ENCODE data around the gene PI16. TPM values are rescaled to one million over a fixed set of nuclear protein-coding genes. Genes with fewer than 3 reads are reported as not detected.
"Not testable (repeated sequence)": the region's sequence is repeated elsewhere in the genome, so short reads cannot be mapped to it uniquely, and the experiment has no call there.

The PI16 gene
- total and polyA plus RNA-seq, 2 of the 13 experiments (the other 11 are each of a cell fraction or from before 2014, with no cell fraction given): not detected

DNA sequence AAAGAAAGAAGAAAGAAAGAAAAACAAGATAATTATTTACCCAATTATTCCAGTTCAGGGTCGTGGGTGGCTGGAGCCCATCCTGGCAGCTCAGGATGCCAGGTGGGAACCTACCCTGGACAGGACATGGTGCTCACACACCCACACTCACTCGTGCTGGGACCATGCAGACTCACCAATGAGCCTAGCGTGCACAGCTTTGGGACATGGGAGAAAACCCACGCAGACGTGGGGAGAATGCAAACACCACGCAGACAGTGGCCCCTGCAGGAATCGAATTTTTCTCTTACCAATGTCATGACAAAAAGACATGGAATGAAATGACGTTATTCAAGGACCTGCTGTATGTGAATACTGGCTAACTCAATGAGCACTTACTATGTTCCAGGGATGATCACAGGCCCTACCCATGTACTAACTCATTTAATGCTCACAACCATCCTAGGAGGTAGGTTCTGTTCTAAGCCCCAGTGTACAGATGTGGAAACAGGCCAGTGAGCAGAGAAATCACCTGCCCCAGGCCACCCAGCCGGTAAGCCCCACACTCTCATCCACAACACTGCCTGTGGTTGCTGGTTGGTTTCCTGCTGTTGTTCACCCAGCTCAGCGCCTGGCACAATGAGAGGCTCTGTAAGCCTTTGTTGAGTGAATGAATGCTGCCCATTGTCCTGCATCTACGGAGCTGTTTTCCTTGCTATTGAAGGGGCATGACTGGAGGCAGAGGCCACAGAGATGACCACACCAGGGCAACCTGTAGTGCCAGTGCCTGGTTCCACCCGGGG is 6.8 kb upstream of the PI16 start:
- H3K4me1 ChIP-seq (ENCODE audit: insufficient read depth, low read length): no peaks in the 10 kb centered on the region
- H3K36me3 ChIP-seq (replicated peaks in 1 of 2; ENCODE audit: control insufficient read depth in 1 of 2, insufficient read depth in 2 of 2, low read length in 2 of 2): no peaks in the 10 kb centered on the region
- no peaks in the 10 kb centered on the region for H4K20me1 ChIP-seq (ENCODE audit: insufficient read depth, low read length)
- intact Hi-C loops (cut with micrococcal nuclease; ENCODE audit: unreplicated experiment) (no loop called here), in situ Hi-C loops (cut with HindIII; ENCODE audit: extremely low pct_ligation_motif_present, low pct_unique_long_range_greater_than_20kb) (no loop called here)
- ATAC-seq (peak; percentile 43), DNase-seq (ENCODE audit: low spot score) (no peak), FAIRE-seq (no peak)
- no peaks in the 10 kb centered on the region for H3K9me3 ChIP-seq (ENCODE audit: low read length)
- H3K79me2 ChIP-seq (ENCODE audit: insufficient read depth, low read length): no peaks in the 10 kb centered on the region
- H3K4me3 ChIP-seq (replicated peaks in 1 of 3; ENCODE audit: insufficient read depth in 1 of 3, low read depth in 2 of 3, low read length in 3 of 3): no peak overlapping the region
- 35% methylated on average over 12 of the region's 12 CpGs for WGBS (ENCODE audit: low lambda C conversion rate)
- CTCF ChIA-PET (ENCODE audit: low intra/inter-chr PET ratio, low total read pairs): no interaction called here
- POLR2A ChIA-PET: no interaction called here
- no TSS peak for BruUV-seq (replicated peaks)
- H3K27ac ChIP-seq (ENCODE audit: extremely low read length, insufficient read depth, low read length): no peak overlapping the region
- no peak overlapping the region for H3K4me2 ChIP-seq (ENCODE audit: low read depth, low read length)
- TF ChIP-seq HNRNPL (IDR thresholded peaks at IDR 0.05; ENCODE audit: low read depth, low read length) (peak; percentile 84), SOX13 (IDR thresholded peaks at IDR 0.05) (no peak), SOX13 (CRISPR knock-in tag; conservative IDR thresholded peaks at IDR 0.05 in 1 of 2, IDR thresholded peaks at IDR 0.05 in 1 of 2) (peak in 1 of 2 experiments; percentile 34; a peak in 1 of 4 replicates), ZNF841 (CRISPR knock-in tag; IDR thresholded peaks at IDR 0.05; ENCODE audit: borderline replicate concordance) (no peak), ZSCAN31 (CRISPR knock-in tag; IDR thresholded peaks at IDR 0.05; ENCODE audit: low read depth) (no peak)
- no peak overlapping the region for H3K9ac ChIP-seq (ENCODE audit: insufficient read depth, low read depth, low read length)
- peaks cover 2 to 24% of the 10 kb centered on the region in 2 experiments for H3K27me3 ChIP-seq (ENCODE audit: control insufficient read depth in 1 of 2, insufficient read depth in 2 of 2, low read length in 2 of 2)
- no peak overlapping the region for H2AFZ ChIP-seq (ENCODE audit: low read length)

DNA sequence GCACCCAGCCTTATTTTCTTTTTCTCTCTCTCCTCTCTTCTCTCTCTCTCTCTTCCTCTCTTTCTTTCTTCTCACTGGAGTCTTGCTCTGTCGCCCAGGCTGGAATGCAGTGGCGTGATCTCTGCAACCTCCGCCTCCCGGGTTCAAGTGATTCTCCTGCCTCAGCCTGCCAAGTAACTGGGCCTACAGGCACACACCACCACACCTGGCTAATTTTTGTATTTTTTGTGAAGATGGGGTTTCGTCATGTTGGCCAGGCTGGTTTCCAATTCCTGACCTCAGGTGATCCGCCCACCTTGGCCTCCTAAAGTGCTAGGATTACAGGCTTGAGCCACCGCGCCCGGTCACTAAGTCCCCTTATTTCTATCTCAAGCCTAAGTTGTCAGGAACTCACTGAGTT is 5.5 kb upstream of the PI16 start:
- H4K20me1 ChIP-seq (ENCODE audit: insufficient read depth, low read length); BruUV-seq (replicated peaks); H3K4me2 ChIP-seq (ENCODE audit: low read depth, low read length); H3K4me1 ChIP-seq (ENCODE audit: insufficient read depth, low read length); DNase-seq (ENCODE audit: low spot score); in situ Hi-C loops (cut with HindIII; ENCODE audit: extremely low pct_ligation_motif_present, low pct_unique_long_range_greater_than_20kb); H3K4me3 ChIP-seq (replicated peaks in 1 of 3; ENCODE audit: insufficient read depth in 1 of 3, low read depth in 2 of 3, low read length in 3 of 3); H3K27ac ChIP-seq (ENCODE audit: extremely low read length, insufficient read depth, low read length); H3K9ac ChIP-seq (ENCODE audit: insufficient read depth, low read depth, low read length); intact Hi-C loops (cut with micrococcal nuclease; ENCODE audit: unreplicated experiment); CTCF ChIA-PET (ENCODE audit: low intra/inter-chr PET ratio, low total read pairs); H3K9me3 ChIP-seq (ENCODE audit: low read length); FAIRE-seq; ATAC-seq; H3K36me3 ChIP-seq (replicated peaks in 1 of 2; ENCODE audit: control insufficient read depth in 1 of 2, insufficient read depth in 2 of 2, low read length in 2 of 2); H3K79me2 ChIP-seq (ENCODE audit: insufficient read depth, low read length); H2AFZ ChIP-seq (ENCODE audit: low read length); POLR2A ChIA-PET: not testable (repeated sequence)
- WGBS (ENCODE audit: low lambda C conversion rate): 51% methylated on average over 9 of the region's 9 CpGs
- peaks cover 2 to 33% of the 10 kb centered on the region in 2 experiments for H3K27me3 ChIP-seq (ENCODE audit: control insufficient read depth in 1 of 2, insufficient read depth in 2 of 2, low read length in 2 of 2)

Measured in HepG2 (cell line).